Camera-type eye (tissue), 1 donor: ENCODE measurements around the gene RAB14. TPM values are rescaled to one million over a fixed set of nuclear protein-coding genes. Genes with fewer than 3 reads are reported as not detected.

Experiments
- total RNA-seq: library from RNA; depleted of rRNA; stranded (reverse); fragments of >200 nt; gene quantifications from one replicate; pipeline ENCODE4 v1.2.3, GENCODE V29; 2014

Gene RAB14
- 63.3 TPM for total RNA-seq

DNA sequence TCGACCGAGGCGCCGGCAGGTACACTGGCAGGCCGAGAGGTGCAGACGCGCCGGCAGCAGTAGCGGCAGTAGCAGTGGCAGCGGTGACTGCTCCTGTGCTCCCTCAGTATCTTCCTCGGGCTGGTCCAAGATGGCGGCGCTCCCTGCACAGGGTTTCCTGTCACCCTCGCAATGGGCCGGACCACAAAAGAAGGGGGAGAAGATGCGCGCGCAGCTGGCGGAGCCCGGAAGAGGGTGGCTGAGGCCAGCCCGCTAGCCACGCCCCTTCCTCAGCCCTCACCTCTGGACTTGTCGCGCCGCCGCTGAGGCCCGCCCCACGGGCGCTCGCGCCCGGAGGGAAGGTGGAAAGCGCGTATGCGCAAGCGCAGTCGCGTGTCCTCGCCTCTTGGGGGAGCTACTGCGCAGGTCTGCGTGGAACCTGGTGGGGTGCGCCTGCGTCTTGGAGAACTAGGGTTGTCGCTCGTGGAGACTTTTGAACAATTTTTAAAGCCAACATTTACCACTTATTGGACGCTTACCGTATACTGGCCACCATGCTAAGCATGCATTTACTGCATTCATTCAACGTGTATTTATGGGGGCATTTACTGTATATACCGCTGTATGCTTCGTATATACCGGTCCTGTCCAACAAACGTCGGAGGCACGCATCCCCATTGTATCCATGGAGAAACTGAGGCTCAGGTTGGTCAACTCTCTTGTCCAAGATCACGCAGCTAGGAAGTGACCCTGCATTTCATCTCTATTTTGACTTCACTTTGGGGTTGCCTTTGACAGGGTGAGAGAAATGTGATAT, at the start of gene RAB14:
Gene RAB14, minus strand, starts transcription at position 132 of the 796 bp plus-strand sequence. CDS start 8,457 bp downstream, outside the sequence.

Other genes with a start within 250 kb of the RAB14 start
- gene C5, start 151.6 kb downstream of the RAB14 start, total RNA-seq: 10.0 TPM
- 38.8 TPM for gene CNTRL, start 126.9 kb downstream of the RAB14 start, total RNA-seq
- 437 TPM for gene GSN, start 66.3 kb upstream of the RAB14 start, total RNA-seq
- 100 TPM for gene STOM, start 168.4 kb upstream of the RAB14 start, total RNA-seq